GM21367 (cell line): ENCODE measurements around the gene MOCOS.
"Not testable (repeated sequence)": the region's sequence is repeated elsewhere in the genome, so short reads cannot be mapped to it uniquely, and the experiment has no call there.

Experiments
- ATAC-seq: cut with Tn5 transposase; IDR thresholded peaks from one replicate; pipeline ENCODE4 v1.9.1; 2021; ENCODE audit not compliant: unreplicated experiment

MOCOS gene

GRCh38 chr18:36187193-36187825, at the start of gene MOCOS:
TSS of gene MOCOS (plus strand) at chr18:36187497. CDS start at chr18:36187540, 43 bp downstream.
- ATAC-seq, result peak; percentile 74

GRCh38 chr18:36139245-36139644, 48.1 kb upstream of the MOCOS start:
- no peak for ATAC-seq

- ATAC-seq, result no peak
Measured at GRCh38 chr18:36141576-36141975, 45.7 kb upstream of the MOCOS start.

- no peak for ATAC-seq
Measured at GRCh38 chr18:36142751-36143150, 44.5 kb upstream of the MOCOS start.

GRCh38 chr18:36143391-36143790, 43.9 kb upstream of the MOCOS start:
- no peak for ATAC-seq

GRCh38 chr18:36149514-36150289, 37.6 kb upstream of the MOCOS start:
- peak; percentile 98 for ATAC-seq

- no peak for ATAC-seq
Measured at GRCh38 chr18:36152781-36153180, 34.5 kb upstream of the MOCOS start.

GRCh38 chr18:36153203-36153602, 34.1 kb upstream of the MOCOS start:
- no peak for ATAC-seq

- ATAC-seq, result no peak
Measured at GRCh38 chr18:36153771-36154170, 33.5 kb upstream of the MOCOS start.

- ATAC-seq, result no peak
Measured at GRCh38 chr18:36155851-36156757, 31.2 kb upstream of the MOCOS start.

- ATAC-seq, result no peak
Measured at GRCh38 chr18:36157441-36157840, 29.9 kb upstream of the MOCOS start.

GRCh38 chr18:36158266-36158867, 28.9 kb upstream of the MOCOS start:
- ATAC-seq, result no peak

- ATAC-seq, result no peak
Measured at GRCh38 chr18:36160959-36161371, 26.3 kb upstream of the MOCOS start.

- no peak for ATAC-seq
Measured at GRCh38 chr18:36162981-36163380, 24.3 kb upstream of the MOCOS start.

- no peak for ATAC-seq
Measured at GRCh38 chr18:36167692-36168218, 19.5 kb upstream of the MOCOS start.

- ATAC-seq, result not testable (repeated sequence)
Measured at GRCh38 chr18:36168296-36168695, 19.0 kb upstream of the MOCOS start.

- ATAC-seq, result no peak
Measured at GRCh38 chr18:36169938-36170337, 17.4 kb upstream of the MOCOS start.

GRCh38 chr18:36175481-36175880, 11.8 kb upstream of the MOCOS start:
- no peak for ATAC-seq

- ATAC-seq, result no peak
Measured at GRCh38 chr18:36176177-36176584, 11.1 kb upstream of the MOCOS start.

GRCh38 chr18:36176711-36177110, 10.6 kb upstream of the MOCOS start:
- no peak for ATAC-seq

GRCh38 chr18:36177913-36178312, 9.4 kb upstream of the MOCOS start:
- no peak for ATAC-seq
